Glutamatergic neuron (in vitro differentiated cells): ENCODE results near the gene B3GAT3. TPM values are rescaled to one million over a fixed set of nuclear protein-coding genes. Genes with fewer than 3 reads are reported as not detected.
"Not testable (repeated sequence)": the region's sequence is repeated elsewhere in the genome, so short reads cannot be mapped to it uniquely, and the experiment has no call there.

Experiments
- DNase-seq: peaks from one replicate; pipeline ENCODE4 v3.0.0; 2022
- H3K27ac Mint-ChIP-seq: one replicate; pipeline ENCODE4 v1.8.0; 2020; ENCODE audit warnings: mild to moderate bottlenecking, mixed read lengths, inconsistent platforms; ENCODE audit not compliant: unreplicated experiment
- H3K27me3 Mint-ChIP-seq: one replicate; pipeline ENCODE4 v1.8.0; 2020; ENCODE audit warnings: mild to moderate bottlenecking, moderate library complexity, mixed read lengths, inconsistent platforms; ENCODE audit not compliant: unreplicated experiment
- H3K36me3 Mint-ChIP-seq: one replicate; pipeline ENCODE4 v1.8.0; 2020; ENCODE audit warnings: mild to moderate bottlenecking, mixed read lengths, inconsistent platforms; ENCODE audit not compliant: unreplicated experiment
- H3K4me1 Mint-ChIP-seq: one replicate; pipeline ENCODE4 v1.8.0; 2020; ENCODE audit warnings: mild to moderate bottlenecking, low read depth, mixed read lengths, inconsistent platforms; ENCODE audit not compliant: unreplicated experiment
- H3K4me3 Mint-ChIP-seq: one replicate; pipeline ENCODE4 v1.8.0; 2020; ENCODE audit warnings: mild to moderate bottlenecking, mixed read lengths, inconsistent platforms; ENCODE audit not compliant: unreplicated experiment
- H3K9me3 Mint-ChIP-seq: one replicate; pipeline ENCODE4 v1.8.0; 2020; ENCODE audit warnings: mild to moderate bottlenecking, moderate library complexity, mixed read lengths, inconsistent platforms; ENCODE audit not compliant: unreplicated experiment
- total RNA-seq: library from RNA; stranded (reverse); fragmentation: NEBNext Ultra II Directional; extraction: Animal tissue kit (Norgen Biotek cat#: 25700); gene quantifications from one replicate; pipeline ENCODE4 v1.2.1, GENCODE V29; 2021; ENCODE audit not compliant: unreplicated experiment
- TF ChIP-seq, protein P1 (sequence below): fragments of 200-600 bp; sonication (generic); IDR thresholded peaks from one replicate; pipeline ENCODE4 v1.5.0; 2021; ENCODE audit not compliant: partially characterized antibody, unreplicated experiment

B3GAT3 gene
- total RNA-seq, 1 donor from 2014 or later = 71.6 TPM

DNA sequence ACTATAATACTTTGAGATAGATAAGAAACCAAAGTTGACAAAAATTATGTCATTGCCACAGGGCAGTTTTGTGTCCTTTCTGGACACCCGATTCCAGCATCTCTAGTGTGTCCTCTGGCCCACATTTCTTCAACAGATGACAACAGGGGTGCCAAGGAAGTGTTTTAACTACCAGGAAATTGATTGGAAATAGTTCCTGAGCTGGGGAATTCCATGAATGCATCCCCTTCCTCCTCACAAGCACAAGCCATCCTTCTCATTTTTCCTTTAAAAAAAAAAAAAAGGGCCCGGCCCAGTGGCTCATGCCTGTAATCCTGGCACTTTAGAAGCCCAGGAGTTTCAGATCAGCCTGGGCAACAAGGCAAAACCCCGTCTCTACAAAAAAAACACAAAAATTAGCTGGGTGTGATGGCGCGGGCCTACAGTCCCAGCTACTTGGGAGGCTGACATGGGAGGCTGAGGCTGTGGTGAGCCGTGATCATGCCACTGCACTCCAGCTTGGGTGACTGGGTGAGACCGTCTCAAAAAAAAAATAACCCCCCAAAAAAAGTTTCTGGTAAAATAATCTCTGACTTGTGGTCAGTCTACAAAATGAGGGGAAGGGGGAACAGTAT, 797 bp upstream of the B3GAT3 start:
- Mint-ChIP-seq H3K4me3 (peak overlapping the region; percentile 83), H3K36me3 (peaks cover 5% of the 10 kb centered on the region), H3K9me3 (peaks cover 14% of the 10 kb centered on the region), H3K27me3 (peaks cover 10% of the 10 kb centered on the region), H3K27ac (peak overlapping the region; percentile 82), H3K4me1 (peaks cover 6% of the 10 kb centered on the region)
- TF ChIP-seq, protein P1, sequence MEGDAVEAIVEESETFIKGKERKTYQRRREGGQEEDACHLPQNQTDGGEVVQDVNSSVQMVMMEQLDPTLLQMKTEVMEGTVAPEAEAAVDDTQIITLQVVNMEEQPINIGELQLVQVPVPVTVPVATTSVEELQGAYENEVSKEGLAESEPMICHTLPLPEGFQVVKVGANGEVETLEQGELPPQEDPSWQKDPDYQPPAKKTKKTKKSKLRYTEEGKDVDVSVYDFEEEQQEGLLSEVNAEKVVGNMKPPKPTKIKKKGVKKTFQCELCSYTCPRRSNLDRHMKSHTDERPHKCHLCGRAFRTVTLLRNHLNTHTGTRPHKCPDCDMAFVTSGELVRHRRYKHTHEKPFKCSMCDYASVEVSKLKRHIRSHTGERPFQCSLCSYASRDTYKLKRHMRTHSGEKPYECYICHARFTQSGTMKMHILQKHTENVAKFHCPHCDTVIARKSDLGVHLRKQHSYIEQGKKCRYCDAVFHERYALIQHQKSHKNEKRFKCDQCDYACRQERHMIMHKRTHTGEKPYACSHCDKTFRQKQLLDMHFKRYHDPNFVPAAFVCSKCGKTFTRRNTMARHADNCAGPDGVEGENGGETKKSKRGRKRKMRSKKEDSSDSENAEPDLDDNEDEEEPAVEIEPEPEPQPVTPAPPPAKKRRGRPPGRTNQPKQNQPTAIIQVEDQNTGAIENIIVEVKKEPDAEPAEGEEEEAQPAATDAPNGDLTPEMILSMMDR = no peak
- no peak for DNase-seq

DNA sequence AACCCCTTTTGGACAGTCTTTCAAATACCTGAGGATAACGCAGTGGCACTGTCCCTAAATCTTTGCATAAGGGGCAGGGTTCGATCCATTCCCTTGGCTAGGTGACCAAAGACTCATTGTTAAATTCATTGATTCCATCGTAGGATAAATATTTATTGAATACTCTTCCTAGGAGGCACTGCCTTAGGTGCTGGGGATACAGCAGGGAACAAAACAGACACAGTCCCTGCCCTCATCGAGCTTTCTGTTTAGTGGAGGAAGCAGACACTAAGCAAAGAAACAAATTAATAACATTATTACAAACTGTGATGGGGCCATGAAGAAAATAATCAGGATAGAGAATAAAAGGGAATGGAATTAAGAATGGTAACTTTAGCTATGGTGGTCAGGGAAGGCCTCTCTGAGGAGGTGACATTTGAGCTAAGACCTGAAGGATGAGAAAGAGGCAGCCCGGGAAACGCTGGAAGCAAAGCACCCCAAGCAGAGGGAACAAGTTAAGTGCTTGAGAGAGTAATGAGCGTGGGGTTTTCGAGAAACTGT, 689 bp downstream of the B3GAT3 start:
- no peak for DNase-seq
- peak overlapping the region; percentile 99 for H3K4me3 Mint-ChIP-seq
- H3K27me3 Mint-ChIP-seq = peaks cover 10% of the 10 kb centered on the region
- TF ChIP-seq, protein P1 = no peak
- peaks cover 14% of the 10 kb centered on the region for H3K9me3 Mint-ChIP-seq
- peaks cover 5% of the 10 kb centered on the region for H3K36me3 Mint-ChIP-seq
- peaks cover 6% of the 10 kb centered on the region for H3K4me1 Mint-ChIP-seq
- peak overlapping the region; percentile 96 for H3K27ac Mint-ChIP-seq

DNA sequence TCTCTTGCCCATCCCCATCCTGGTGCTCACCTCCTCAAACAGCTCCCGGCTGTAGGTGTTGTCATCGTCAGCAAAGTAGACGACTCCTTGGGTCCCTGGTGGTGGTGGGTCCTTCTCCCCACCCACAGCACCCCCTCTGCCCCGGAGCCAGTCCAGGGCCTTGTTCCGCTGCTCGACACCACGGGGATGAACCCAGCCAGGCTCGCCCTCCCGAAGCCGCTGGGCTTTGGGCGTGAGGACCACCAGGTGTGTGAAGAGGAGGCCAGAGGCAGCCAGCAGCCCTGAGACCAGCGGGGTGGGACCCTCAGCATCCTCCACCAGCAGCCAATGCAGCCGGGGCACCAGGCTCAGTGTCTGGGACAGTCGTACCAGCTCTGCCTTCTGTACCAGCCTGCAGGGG, 4.8 kb downstream of the B3GAT3 start:
- not testable (repeated sequence) for H3K4me3 Mint-ChIP-seq, H3K36me3 Mint-ChIP-seq, H3K27ac Mint-ChIP-seq, H3K9me3 Mint-ChIP-seq, DNase-seq, H3K4me1 Mint-ChIP-seq
- H3K27me3 Mint-ChIP-seq = peaks cover 12% of the 10 kb centered on the region

DNA sequence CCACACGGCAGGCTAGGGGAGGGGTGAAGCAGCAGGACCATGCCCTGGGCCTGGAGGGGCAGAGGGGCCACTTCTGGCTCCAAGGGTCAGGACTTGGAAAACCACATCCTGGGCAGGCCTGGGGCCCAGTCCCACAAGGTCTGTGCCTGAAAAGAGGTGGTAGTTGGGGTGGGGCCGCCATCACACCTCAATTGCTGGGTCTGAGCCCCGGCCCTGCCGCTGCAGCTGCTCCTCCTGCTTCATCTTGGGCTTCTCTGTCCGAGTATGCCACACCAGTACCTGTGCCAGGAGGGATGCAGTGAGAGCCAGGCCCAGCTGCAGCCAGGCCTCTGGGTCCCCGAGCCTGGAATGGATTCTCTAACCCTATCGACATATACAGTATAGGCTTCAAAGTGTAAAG, 6.3 kb downstream of the B3GAT3 start:
- no peaks in the 10 kb centered on the region for H3K36me3 Mint-ChIP-seq
- TF ChIP-seq, protein P1 = no peak
- DNase-seq = no peak
- H3K4me3 Mint-ChIP-seq = no peak overlapping the region
- no peak overlapping the region for H3K27ac Mint-ChIP-seq
- H3K27me3 Mint-ChIP-seq = peaks cover 8% of the 10 kb centered on the region
- H3K4me1 Mint-ChIP-seq = peaks cover 4% of the 10 kb centered on the region
- peaks cover 3% of the 10 kb centered on the region for H3K9me3 Mint-ChIP-seq

DNA sequence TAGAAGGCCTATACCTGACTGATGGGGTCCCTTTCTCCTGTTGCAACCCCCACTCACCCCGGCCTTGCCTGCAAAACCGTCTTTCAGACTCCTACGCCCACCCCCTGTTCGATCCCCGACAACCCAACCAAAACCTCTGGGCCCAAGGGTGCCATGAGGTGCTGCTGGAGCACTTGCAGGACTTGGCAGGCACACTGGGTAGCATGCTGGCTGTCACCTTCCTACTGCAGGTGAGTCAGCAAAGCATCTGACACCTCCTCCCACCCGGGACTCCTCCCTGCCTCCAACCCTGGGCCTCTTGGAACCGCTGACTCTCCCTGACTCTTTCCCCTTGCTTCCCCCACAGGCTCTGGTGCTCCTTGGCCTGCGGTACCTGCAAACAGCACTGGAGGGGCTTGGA, 7.5 kb downstream of the B3GAT3 start:
- Mint-ChIP-seq H3K36me3 (no peaks in the 10 kb centered on the region), H3K4me3 (peak overlapping the region; percentile 15), H3K9me3 (peaks cover 5% of the 10 kb centered on the region), H3K27me3 (peaks cover 7% of the 10 kb centered on the region), H3K4me1 (peaks cover 4% of the 10 kb centered on the region), H3K27ac (peak overlapping the region; percentile 48)
- no peak for DNase-seq
- TF ChIP-seq, protein P1 = no peak
